ENCODE results near the gene EFCC1.

EFCC1 gene

GRCh38 chr3:129023008-129023358 is 21.9 kb downstream of the EFCC1 start:
- Histone ChIP-seq H3K4me3 (ENCODE audit: low read depth, low read length) (no peak overlapping the region), H3K27ac (ENCODE audit: low read depth, low read length) (no peak overlapping the region), H2AK5ac (ENCODE audit: low read length) (no peak overlapping the region), H3K4ac (ENCODE audit: low read depth, low read length) (no peak overlapping the region), H4K91ac (ENCODE audit: low read depth, low read length) (no peak overlapping the region), H3K14ac (ENCODE audit: low read length) (no peak overlapping the region), H3K9ac (ENCODE audit: low read length) (no peak overlapping the region), H4K12ac (ENCODE audit: low read depth, low read length) (no peak overlapping the region), H3K79me1 (ENCODE audit: low read length) (no peaks in the 10 kb centered on the region), H3K79me2 (ENCODE audit: control insufficient read depth, insufficient read depth, low read length, poor library complexity) (no peaks in the 10 kb centered on the region), H2BK5ac (ENCODE audit: low read depth, low read length, poor library complexity) (no peak overlapping the region), H4K8ac (ENCODE audit: low read depth, low read length) (no peak overlapping the region), H3K36me3 (ENCODE audit: control insufficient read depth in 1 of 2, insufficient read depth in 2 of 2, low read length in 2 of 2) (no peaks in the 10 kb centered on the region), H2AFZ (ENCODE audit: insufficient read depth, low read length, poor library complexity) (no peak overlapping the region), H2BK120ac (ENCODE audit: insufficient read depth, low read length, poor library complexity) (no peak overlapping the region), H3K9me3 (ENCODE audit: insufficient read depth, low read depth, low read length) (no peaks in the 10 kb centered on the region), H3K4me1 (ENCODE audit: control insufficient read depth in 1 of 2, insufficient read depth in 2 of 2, low read length in 2 of 2) (peaks cover 4 to 10% of the 10 kb centered on the region in 2 experiments), H3K23ac (ENCODE audit: low read length) (no peak overlapping the region), H3K18ac (ENCODE audit: low read length) (no peak overlapping the region), H3K27me3 (ENCODE audit: insufficient read depth, low read length) (no peaks in the 10 kb centered on the region), H2BK12ac (ENCODE audit: low read length) (no peak overlapping the region), H3K4me2 (ENCODE audit: low read length) (no peak overlapping the region)
- no peak for DNase-seq
- WGBS (ENCODE audit: extremely low coverage, insufficient coverage, insufficient read length) = no CpG with 5 or more reads among the region's 1 CpG

GRCh38 chr3:129023909-129024308 is 22.8 kb downstream of the EFCC1 start:
- H2BK12ac ChIP-seq (ENCODE audit: low read length) = no peak overlapping the region
- no peak overlapping the region for H3K4ac ChIP-seq (ENCODE audit: low read depth, low read length)
- no peak overlapping the region for H3K4me2 ChIP-seq (ENCODE audit: low read length)
- WGBS (ENCODE audit: extremely low coverage, insufficient coverage, insufficient read length) = no CpG with 5 or more reads among the region's 2 CpGs
- H3K4me1 ChIP-seq (ENCODE audit: control insufficient read depth in 1 of 2, insufficient read depth in 2 of 2, low read length in 2 of 2) = peaks cover 4 to 10% of the 10 kb centered on the region in 2 experiments
- no peak overlapping the region for H4K91ac ChIP-seq (ENCODE audit: low read depth, low read length)
- no peak overlapping the region for H3K23ac ChIP-seq (ENCODE audit: low read length)
- H4K8ac ChIP-seq (ENCODE audit: low read depth, low read length) = no peak overlapping the region
- H3K9ac ChIP-seq (ENCODE audit: low read length) = no peak overlapping the region
- no peaks in the 10 kb centered on the region for H3K27me3 ChIP-seq (ENCODE audit: insufficient read depth, low read length)
- H2BK120ac ChIP-seq (ENCODE audit: insufficient read depth, low read length, poor library complexity) = no peak overlapping the region
- H4K12ac ChIP-seq (ENCODE audit: low read depth, low read length) = no peak overlapping the region
- DNase-seq = no peak
- no peaks in the 10 kb centered on the region for H3K36me3 ChIP-seq (ENCODE audit: control insufficient read depth in 1 of 2, insufficient read depth in 2 of 2, low read length in 2 of 2)
- no peak overlapping the region for H2AFZ ChIP-seq (ENCODE audit: insufficient read depth, low read length, poor library complexity)
- H3K14ac ChIP-seq (ENCODE audit: low read length) = no peak overlapping the region
- H3K4me3 ChIP-seq (ENCODE audit: low read depth, low read length) = no peak overlapping the region
- no peak overlapping the region for H2BK5ac ChIP-seq (ENCODE audit: low read depth, low read length, poor library complexity)
- H3K27ac ChIP-seq (ENCODE audit: low read depth, low read length) = no peak overlapping the region
- no peak overlapping the region for H2AK5ac ChIP-seq (ENCODE audit: low read length)
- no peak overlapping the region for H3K18ac ChIP-seq (ENCODE audit: low read length)
- no peaks in the 10 kb centered on the region for H3K79me2 ChIP-seq (ENCODE audit: control insufficient read depth, insufficient read depth, low read length, poor library complexity)
- H3K9me3 ChIP-seq (ENCODE audit: insufficient read depth, low read depth, low read length) = no peaks in the 10 kb centered on the region
- H3K79me1 ChIP-seq (ENCODE audit: low read length) = no peaks in the 10 kb centered on the region

DNA sequence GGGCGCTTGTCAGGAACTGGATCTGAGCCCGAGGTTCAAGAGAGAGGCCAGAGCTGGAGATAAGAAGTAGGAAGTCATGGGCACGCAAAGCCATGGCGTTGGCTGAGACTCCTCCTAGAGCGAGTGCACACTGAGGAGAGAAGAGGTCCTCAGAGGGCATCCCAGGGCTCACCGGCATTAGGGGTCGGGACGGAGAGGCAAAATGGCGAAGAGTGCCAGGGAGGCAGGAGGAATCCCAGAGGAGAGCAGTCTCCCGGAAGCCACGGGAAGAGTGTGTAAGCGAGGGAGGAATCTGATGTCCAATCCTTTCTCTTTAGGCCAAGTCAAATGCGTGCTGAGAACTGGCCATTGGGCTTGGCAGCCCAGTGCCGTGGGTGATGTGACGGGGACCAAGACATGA is 24.0 kb downstream of the EFCC1 start:
- H3K4me1 ChIP-seq (ENCODE audit: control insufficient read depth in 1 of 2, insufficient read depth in 2 of 2, low read length in 2 of 2) = peaks cover 4 to 10% of the 10 kb centered on the region in 2 experiments
- H3K23ac ChIP-seq (ENCODE audit: low read length) = peak overlapping the region; percentile 27
- DNase-seq = no peak
- no CpG with 5 or more reads among the region's 15 CpGs for WGBS (ENCODE audit: extremely low coverage, insufficient coverage, insufficient read length)
- no peak overlapping the region for H3K14ac ChIP-seq (ENCODE audit: low read length)
- H2BK120ac ChIP-seq (ENCODE audit: insufficient read depth, low read length, poor library complexity) = no peak overlapping the region
- no peak overlapping the region for H2AK5ac ChIP-seq (ENCODE audit: low read length)
- no peaks in the 10 kb centered on the region for H3K36me3 ChIP-seq (ENCODE audit: control insufficient read depth in 1 of 2, insufficient read depth in 2 of 2, low read length in 2 of 2)
- no peak overlapping the region for H2AFZ ChIP-seq (ENCODE audit: insufficient read depth, low read length, poor library complexity)
- no peak overlapping the region for H3K4me2 ChIP-seq (ENCODE audit: low read length)
- no peaks in the 10 kb centered on the region for H3K79me2 ChIP-seq (ENCODE audit: control insufficient read depth, insufficient read depth, low read length, poor library complexity)
- H3K9me3 ChIP-seq (ENCODE audit: insufficient read depth, low read depth, low read length) = no peaks in the 10 kb centered on the region
- no peak overlapping the region for H3K9ac ChIP-seq (ENCODE audit: low read length)
- H3K4ac ChIP-seq (ENCODE audit: low read depth, low read length) = no peak overlapping the region
- H2BK5ac ChIP-seq (ENCODE audit: low read depth, low read length, poor library complexity) = no peak overlapping the region
- H3K4me3 ChIP-seq (ENCODE audit: low read depth, low read length) = no peak overlapping the region
- H3K79me1 ChIP-seq (ENCODE audit: low read length) = no peaks in the 10 kb centered on the region
- H3K27me3 ChIP-seq (ENCODE audit: insufficient read depth, low read length) = no peaks in the 10 kb centered on the region
- no peak overlapping the region for H3K18ac ChIP-seq (ENCODE audit: low read length)
- no peak overlapping the region for H4K12ac ChIP-seq (ENCODE audit: low read depth, low read length)
- H4K91ac ChIP-seq (ENCODE audit: low read depth, low read length) = no peak overlapping the region
- no peak overlapping the region for H2BK12ac ChIP-seq (ENCODE audit: low read length)
- H3K27ac ChIP-seq (ENCODE audit: low read depth, low read length) = no peak overlapping the region
- H4K8ac ChIP-seq (ENCODE audit: low read depth, low read length) = no peak overlapping the region

GRCh38 chr3:129025691-129026435 is 24.8 kb downstream of the EFCC1 start:
- H3K36me3 ChIP-seq (ENCODE audit: control insufficient read depth in 1 of 2, insufficient read depth in 2 of 2, low read length in 2 of 2) = no peaks in the 10 kb centered on the region

More at GRCh38 chr3:129025691-129026435, 24.8 kb downstream of the EFCC1 start:
- no peak overlapping the region for H2AK5ac ChIP-seq (ENCODE audit: low read length)
- H2BK120ac ChIP-seq (ENCODE audit: insufficient read depth, low read length, poor library complexity) = no peak overlapping the region
- no CpG with 5 or more reads among the region's 8 CpGs for WGBS (ENCODE audit: extremely low coverage, insufficient coverage, insufficient read length)
- H4K8ac ChIP-seq (ENCODE audit: low read depth, low read length) = no peak overlapping the region
- no peak overlapping the region for H3K27ac ChIP-seq (ENCODE audit: low read depth, low read length)
- H2BK12ac ChIP-seq (ENCODE audit: low read length) = no peak overlapping the region
- no peak overlapping the region for H3K23ac ChIP-seq (ENCODE audit: low read length)
- no peak overlapping the region for H3K14ac ChIP-seq (ENCODE audit: low read length)
- no peak overlapping the region for H2AFZ ChIP-seq (ENCODE audit: insufficient read depth, low read length, poor library complexity)
- DNase-seq = no peak
- H3K27me3 ChIP-seq (ENCODE audit: insufficient read depth, low read length) = no peaks in the 10 kb centered on the region
- no peaks in the 10 kb centered on the region for H3K9me3 ChIP-seq (ENCODE audit: insufficient read depth, low read depth, low read length)
- H4K12ac ChIP-seq (ENCODE audit: low read depth, low read length) = no peak overlapping the region
- no peak overlapping the region for H4K91ac ChIP-seq (ENCODE audit: low read depth, low read length)
- no peak overlapping the region for H3K18ac ChIP-seq (ENCODE audit: low read length)
- no peak overlapping the region for H3K4ac ChIP-seq (ENCODE audit: low read depth, low read length)
- H3K4me2 ChIP-seq (ENCODE audit: low read length) = no peak overlapping the region
- H3K79me2 ChIP-seq (ENCODE audit: control insufficient read depth, insufficient read depth, low read length, poor library complexity) = no peaks in the 10 kb centered on the region
- no peaks in the 10 kb centered on the region for H3K79me1 ChIP-seq (ENCODE audit: low read length)
- no peak overlapping the region for H2BK5ac ChIP-seq (ENCODE audit: low read depth, low read length, poor library complexity)
- no peak overlapping the region for H3K4me3 ChIP-seq (ENCODE audit: low read depth, low read length)
- H3K9ac ChIP-seq (ENCODE audit: low read length) = no peak overlapping the region
- peaks cover 4 to 10% of the 10 kb centered on the region in 2 experiments for H3K4me1 ChIP-seq (ENCODE audit: control insufficient read depth in 1 of 2, insufficient read depth in 2 of 2, low read length in 2 of 2)

Measured in trophoblast cell (in vitro differentiated cells and primary cell).